Measurements from ENCODE around the gene OSBPL10. TPM values are rescaled to one million over a fixed set of nuclear protein-coding genes. Genes with fewer than 3 reads are reported as not detected.

OSBPL10 gene
- total RNA-seq, 2 donors from 2014 or later: 0.17 to 2.9 TPM

Other genes starting within 250 kb of the OSBPL10 start
- not detected for gene ZNF860, start 488 bp upstream of the OSBPL10 start, total RNA-seq
- 10 to 100 TPM in 1 of 2 donors, 1 to 10 TPM in 1; 8.8 to 18.4 TPM for gene GPD1L, start 125.4 kb upstream of the OSBPL10 start, total RNA-seq

Measured in natural killer cell treated with Interleukin-12 subunit alpha and Interleukin-12 subunit beta and Interleukin-15 and Interleukin-18, amount 100 ng/mL, for 72 hours (primary cell).